ENCODE measurements around the gene MYO5A.
A peak's percentile ranks its signal among the peaks of the same experiment; 100 is the strongest.
"Not testable (repeated sequence)": the region's sequence is repeated elsewhere in the genome, so short reads cannot be mapped to it uniquely, and the experiment has no call there.

Gene MYO5A

DNA sequence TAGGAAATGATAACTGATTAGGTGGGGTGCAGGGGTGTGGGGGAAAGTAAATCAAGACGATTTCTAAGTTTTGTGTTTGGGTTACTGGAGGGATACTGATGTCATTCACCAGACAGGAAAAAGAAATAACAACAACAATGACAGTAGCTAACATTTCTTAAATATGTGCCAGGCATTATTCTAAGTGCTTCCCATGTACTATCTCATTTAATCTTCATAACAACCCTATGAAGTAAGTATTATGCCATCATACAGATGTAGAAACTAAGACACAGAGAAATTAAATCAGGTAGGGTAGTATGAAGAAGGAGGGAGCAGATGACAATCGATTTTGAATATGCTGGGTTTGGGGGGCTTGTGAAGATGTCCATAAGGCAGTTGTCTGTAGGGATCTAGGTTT is 13.3 kb downstream of the MYO5A start:
- DNase-seq (ENCODE audit: low read depth): no peak
- TF ChIP-seq, protein P1, sequence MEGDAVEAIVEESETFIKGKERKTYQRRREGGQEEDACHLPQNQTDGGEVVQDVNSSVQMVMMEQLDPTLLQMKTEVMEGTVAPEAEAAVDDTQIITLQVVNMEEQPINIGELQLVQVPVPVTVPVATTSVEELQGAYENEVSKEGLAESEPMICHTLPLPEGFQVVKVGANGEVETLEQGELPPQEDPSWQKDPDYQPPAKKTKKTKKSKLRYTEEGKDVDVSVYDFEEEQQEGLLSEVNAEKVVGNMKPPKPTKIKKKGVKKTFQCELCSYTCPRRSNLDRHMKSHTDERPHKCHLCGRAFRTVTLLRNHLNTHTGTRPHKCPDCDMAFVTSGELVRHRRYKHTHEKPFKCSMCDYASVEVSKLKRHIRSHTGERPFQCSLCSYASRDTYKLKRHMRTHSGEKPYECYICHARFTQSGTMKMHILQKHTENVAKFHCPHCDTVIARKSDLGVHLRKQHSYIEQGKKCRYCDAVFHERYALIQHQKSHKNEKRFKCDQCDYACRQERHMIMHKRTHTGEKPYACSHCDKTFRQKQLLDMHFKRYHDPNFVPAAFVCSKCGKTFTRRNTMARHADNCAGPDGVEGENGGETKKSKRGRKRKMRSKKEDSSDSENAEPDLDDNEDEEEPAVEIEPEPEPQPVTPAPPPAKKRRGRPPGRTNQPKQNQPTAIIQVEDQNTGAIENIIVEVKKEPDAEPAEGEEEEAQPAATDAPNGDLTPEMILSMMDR (conservative IDR thresholded peaks at IDR 0.05; ENCODE audit: control insufficient read depth, insufficient read depth, low read depth, low read length): no peak
- H3K4me3 ChIP-seq (ENCODE audit: control insufficient read depth, low read depth, low read length): no peak overlapping the region

DNA sequence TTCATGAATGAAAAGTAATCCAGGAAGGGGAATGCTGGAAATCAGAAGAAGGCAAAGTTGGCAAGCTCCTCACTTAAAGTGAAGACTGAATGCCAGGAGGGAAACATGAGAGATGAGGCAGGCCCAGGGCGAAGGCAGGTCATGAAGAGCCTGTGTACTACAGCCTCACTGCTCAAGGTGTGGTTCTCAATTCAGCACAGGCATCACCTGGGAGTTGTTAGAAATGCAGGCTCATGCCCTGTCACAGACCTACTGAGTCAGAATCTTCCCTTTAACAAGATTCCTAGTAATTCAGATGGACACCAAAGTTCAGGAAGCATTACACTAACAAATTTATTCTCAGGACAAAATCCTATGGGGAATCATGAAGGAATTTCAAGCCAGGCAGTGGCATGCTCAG is 14.2 kb downstream of the MYO5A start:
- no peak for DNase-seq (ENCODE audit: low read depth)
- no peak overlapping the region for H3K4me3 ChIP-seq (ENCODE audit: control insufficient read depth, low read depth, low read length)
- TF ChIP-seq, protein P1 (conservative IDR thresholded peaks at IDR 0.05; ENCODE audit: control insufficient read depth, insufficient read depth, low read depth, low read length): no peak

DNA sequence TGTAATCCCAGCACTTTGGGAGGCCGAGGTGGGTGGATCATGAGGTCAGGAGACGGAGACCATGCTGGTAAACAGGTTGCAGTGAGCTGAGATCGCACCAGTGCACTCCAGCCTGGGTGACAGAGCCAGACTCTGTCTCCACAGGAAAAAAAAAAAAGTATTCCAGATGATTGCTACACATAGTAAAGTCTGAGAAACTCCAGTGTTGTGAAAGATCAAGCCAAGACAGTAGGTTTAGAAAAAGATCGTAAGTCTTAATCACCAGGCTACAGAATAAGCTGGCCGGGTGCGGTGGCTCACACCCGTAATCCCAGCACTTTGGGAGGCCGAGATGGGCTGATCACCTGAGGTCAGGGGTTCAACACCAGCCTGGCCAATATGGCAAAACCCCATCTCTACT is 15.8 kb downstream of the MYO5A start:
- DNase-seq (ENCODE audit: low read depth): peak; percentile 23
- not testable (repeated sequence) for H3K4me3 ChIP-seq (ENCODE audit: control insufficient read depth, low read depth, low read length)

DNA sequence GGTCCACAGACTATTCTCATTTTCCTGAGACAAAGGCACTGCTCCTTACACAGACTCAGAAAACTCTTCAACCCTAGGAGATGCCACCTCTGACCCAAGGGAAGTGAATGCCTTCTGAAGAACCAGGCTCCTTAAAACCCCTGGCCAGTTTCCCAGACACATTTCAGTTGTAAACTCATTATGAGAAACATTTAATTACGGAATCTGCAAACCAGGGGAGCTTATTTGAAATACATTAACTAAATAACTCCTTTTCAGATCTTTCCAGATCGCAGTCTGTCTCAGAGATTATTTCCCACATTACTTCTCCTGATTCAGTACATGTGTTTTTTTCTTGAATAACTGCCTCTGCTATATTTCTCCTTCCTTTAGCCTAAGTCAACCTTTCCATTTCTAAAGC is 17.6 kb downstream of the MYO5A start:
- TF ChIP-seq, protein P1 (conservative IDR thresholded peaks at IDR 0.05; ENCODE audit: control insufficient read depth, insufficient read depth, low read depth, low read length): no peak

DNA sequence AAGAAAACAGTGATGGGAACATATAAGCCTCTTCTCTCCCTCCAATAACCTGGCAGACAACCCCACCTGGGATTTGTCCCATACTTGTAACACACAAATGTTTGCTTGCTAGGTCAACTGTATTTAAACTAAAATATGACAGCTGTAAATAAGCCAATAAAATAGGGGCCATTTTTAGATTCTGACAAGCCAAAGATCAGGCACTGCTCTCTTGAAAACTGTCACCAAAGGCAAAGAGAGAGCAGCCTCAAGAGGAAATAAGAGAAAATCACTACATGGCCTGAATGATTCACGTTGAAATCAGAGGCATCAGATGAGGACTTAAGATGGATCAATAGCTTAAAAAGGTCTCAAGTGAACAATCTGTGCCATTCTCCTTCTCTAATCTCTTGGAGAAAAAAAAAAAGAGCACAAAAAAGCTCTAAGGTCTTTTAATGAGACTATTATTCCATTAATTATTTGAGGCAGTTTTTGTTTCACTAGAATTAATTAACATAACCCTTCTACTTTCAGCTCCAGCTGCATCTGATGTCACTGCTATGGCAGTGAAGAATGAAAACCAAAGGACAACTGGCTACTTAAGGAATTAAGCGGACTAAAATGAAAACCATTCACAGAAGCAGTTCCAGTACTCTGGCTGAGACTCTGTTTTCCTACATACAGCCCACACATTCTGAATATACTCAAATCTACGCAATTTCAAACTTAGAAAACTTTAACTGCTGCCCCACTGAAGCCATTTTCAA is 19.0 kb downstream of the MYO5A start:
- no peak overlapping the region for H3K4me3 ChIP-seq (ENCODE audit: control insufficient read depth, low read depth, low read length)
- no peak for DNase-seq (ENCODE audit: low read depth)
- TF ChIP-seq, protein P1 (conservative IDR thresholded peaks at IDR 0.05; ENCODE audit: control insufficient read depth, insufficient read depth, low read depth, low read length): no peak

More for the DNA sequence above, 17.6 kb downstream of the MYO5A start:
- no peak for DNase-seq (ENCODE audit: low read depth)
- no peak overlapping the region for H3K4me3 ChIP-seq (ENCODE audit: control insufficient read depth, low read depth, low read length)

DNA sequence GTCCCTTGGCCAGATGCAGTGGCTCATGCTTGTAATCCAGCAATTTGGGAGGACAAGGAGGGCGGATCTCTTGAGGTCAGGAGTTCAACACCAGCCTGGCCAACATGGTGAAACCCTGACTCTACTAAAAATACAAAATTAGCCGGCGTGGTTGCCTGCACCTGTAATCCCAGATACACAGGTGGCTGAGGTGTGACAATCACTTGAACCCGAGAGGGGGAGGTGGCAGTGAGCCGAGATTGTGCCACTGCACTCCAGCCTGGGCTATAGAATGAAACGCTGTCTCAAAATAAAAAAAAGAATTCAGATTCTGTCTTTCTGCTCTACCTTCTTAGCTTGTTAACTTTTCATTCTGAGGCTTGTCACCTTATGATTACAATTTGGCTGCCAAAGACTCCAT is 22.1 kb downstream of the MYO5A start:
- TF ChIP-seq, protein P1 (conservative IDR thresholded peaks at IDR 0.05; ENCODE audit: control insufficient read depth, insufficient read depth, low read depth, low read length): no peak
- no peak overlapping the region for H3K4me3 ChIP-seq (ENCODE audit: control insufficient read depth, low read depth, low read length)
- DNase-seq (ENCODE audit: low read depth): no peak

DNA sequence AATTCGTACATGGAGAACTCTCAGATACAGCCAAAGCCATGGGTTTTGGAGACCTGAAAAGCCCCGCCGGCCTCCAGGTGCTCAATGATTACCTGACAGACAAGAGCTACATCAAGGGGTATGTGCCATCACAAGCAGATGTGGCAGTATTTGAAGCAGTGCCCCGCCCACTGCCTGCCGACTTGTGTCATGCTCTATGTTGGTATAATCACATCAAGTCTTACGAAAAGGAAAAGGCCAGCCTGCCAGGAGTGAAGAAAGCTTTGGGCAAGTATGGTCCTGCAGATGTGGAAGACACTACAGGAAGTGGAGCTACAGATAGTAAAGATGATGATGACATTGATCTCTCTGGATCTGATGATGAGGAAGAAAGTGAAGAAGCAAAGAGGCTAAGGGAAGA is 23.5 kb downstream of the MYO5A start:
- TF ChIP-seq, protein P1 (conservative IDR thresholded peaks at IDR 0.05; ENCODE audit: control insufficient read depth, insufficient read depth, low read depth, low read length): no peak
- DNase-seq (ENCODE audit: low read depth): no peak
- H3K4me3 ChIP-seq (ENCODE audit: control insufficient read depth, low read depth, low read length): no peak overlapping the region
